RWPE2 (cell line): ENCODE measurements around the gene SLC25A48.

Experiments
- ATAC-seq: fragments of 200-7000 bp; cut with Tn5 transposase; 3 replicates; pipeline ENCODE4 v1.9.1; 2021; ENCODE audit warnings: low read depth
- DNase-seq: peaks from one replicate; pipeline ENCODE4 v3.0.0-alpha.2; 2020; ENCODE audit warnings: low spot score
- H3K27ac ChIP-seq: fragments of 450-650 bp; 2 replicates; pipeline ENCODE4 v1.5.1; 2017; ENCODE audit warnings: mild to moderate bottlenecking; ENCODE audit not compliant: poor library complexity, severe bottlenecking
- H3K27me3 ChIP-seq: fragments of 250-450 bp; sonication (Bioruptor Pico); 2 replicates; pipeline ENCODE4 v1.5.1; 2021; ENCODE audit warnings: mild to moderate bottlenecking, moderate library complexity; ENCODE audit not compliant: insufficient read depth, poor library complexity, severe bottlenecking
- H3K36me3 ChIP-seq: fragments of 250-450 bp; sonication (Bioruptor Pico); 2 replicates; pipeline ENCODE4 v1.5.1; 2020; ENCODE audit warnings: low read depth, mild to moderate bottlenecking, moderate library complexity
- H3K4me1 ChIP-seq: fragments of 250-450 bp; sonication (Bioruptor Pico); 2 replicates; pipeline ENCODE4 v1.5.1; 2021; ENCODE audit warnings: mild to moderate bottlenecking, moderate library complexity; ENCODE audit not compliant: insufficient read depth, poor library complexity, severe bottlenecking
- H3K4me3 ChIP-seq: fragments of 250-450 bp; sonication (Bioruptor Pico); 2 replicates; pipeline ENCODE4 v1.5.1; 2021; ENCODE audit warnings: mild to moderate bottlenecking, moderate library complexity; ENCODE audit not compliant: severe bottlenecking
- H3K9me3 ChIP-seq: fragments of 250-450 bp; sonication (Bioruptor Pico); 2 replicates; pipeline ENCODE4 v1.5.1; 2021; ENCODE audit warnings: mild to moderate bottlenecking, moderate library complexity; ENCODE audit not compliant: severe bottlenecking
- TF ChIP-seq, protein P1 (sequence below): fragments of 450-650 bp; IDR thresholded peaks from one replicate; pipeline ENCODE4 v1.5.1; 2017; ENCODE audit warnings: mild to moderate bottlenecking, moderate library complexity; ENCODE audit not compliant: poor library complexity, severe bottlenecking

SLC25A48 gene

DNA sequence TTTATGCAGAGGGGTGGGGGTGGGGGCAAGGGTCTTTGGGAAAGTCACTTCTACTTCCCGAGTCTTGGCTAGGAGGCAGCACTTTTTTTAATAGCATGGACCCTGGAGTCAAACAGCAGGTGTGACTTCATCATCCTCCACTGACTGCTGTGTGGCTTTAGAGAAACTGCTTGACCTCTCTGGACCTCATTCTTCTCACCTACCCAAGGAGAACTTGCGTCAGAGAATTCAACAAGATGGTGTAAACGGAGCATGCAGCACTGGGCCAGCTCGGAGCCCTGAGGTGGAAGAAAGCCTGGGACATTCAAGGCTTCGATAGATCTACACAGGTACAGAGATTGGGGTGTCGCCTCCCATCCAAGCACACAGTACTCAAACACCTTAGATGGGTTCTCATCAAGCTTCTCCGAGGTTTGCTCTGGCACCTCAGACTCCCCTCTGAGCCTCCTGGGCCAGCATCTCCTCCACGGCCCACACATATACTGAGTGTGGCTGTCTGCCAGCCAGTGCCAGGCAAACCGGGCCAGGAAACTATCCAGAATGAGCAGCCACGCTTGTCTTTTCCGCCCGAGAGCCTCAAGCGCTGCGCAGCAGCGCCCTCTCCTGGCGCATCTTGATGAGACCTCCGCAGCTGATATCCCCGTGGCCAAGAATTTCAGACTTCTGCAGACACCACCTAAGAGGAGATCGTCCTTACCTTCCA is 4.6 kb upstream of the SLC25A48 start:
- DNase-seq (peak; percentile 55), ATAC-seq (peak; percentile 6; the same call in 1 of the 3 replicates)
- Histone ChIP-seq H3K36me3 (no peaks in the 10 kb centered on the region), H3K4me1 (no peaks in the 10 kb centered on the region), H3K4me3 (no peak overlapping the region), H3K9me3 (no peaks in the 10 kb centered on the region), H3K27me3 (peaks cover 14% of the 10 kb centered on the region), H3K27ac (no peak overlapping the region)
- TF ChIP-seq, protein P1, sequence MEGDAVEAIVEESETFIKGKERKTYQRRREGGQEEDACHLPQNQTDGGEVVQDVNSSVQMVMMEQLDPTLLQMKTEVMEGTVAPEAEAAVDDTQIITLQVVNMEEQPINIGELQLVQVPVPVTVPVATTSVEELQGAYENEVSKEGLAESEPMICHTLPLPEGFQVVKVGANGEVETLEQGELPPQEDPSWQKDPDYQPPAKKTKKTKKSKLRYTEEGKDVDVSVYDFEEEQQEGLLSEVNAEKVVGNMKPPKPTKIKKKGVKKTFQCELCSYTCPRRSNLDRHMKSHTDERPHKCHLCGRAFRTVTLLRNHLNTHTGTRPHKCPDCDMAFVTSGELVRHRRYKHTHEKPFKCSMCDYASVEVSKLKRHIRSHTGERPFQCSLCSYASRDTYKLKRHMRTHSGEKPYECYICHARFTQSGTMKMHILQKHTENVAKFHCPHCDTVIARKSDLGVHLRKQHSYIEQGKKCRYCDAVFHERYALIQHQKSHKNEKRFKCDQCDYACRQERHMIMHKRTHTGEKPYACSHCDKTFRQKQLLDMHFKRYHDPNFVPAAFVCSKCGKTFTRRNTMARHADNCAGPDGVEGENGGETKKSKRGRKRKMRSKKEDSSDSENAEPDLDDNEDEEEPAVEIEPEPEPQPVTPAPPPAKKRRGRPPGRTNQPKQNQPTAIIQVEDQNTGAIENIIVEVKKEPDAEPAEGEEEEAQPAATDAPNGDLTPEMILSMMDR = peak; percentile 89

DNA sequence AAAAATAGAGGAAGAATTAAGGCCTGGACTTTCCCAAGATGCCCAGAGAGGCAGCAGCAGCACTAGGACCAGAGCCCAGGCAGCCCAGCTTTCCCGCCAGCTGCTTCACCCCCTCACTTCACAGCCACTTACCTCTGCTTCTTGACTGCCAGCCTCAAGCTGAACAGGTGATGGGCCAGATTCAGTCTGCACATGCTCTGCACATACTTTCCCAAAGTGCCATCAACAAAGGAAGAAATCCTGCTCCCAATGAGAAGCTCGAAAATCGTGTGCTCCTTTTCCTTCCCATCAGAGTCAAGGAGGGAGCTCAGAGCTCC is 4.1 kb upstream of the SLC25A48 start:
- Histone ChIP-seq H3K27ac (no peak overlapping the region), H3K36me3 (no peaks in the 10 kb centered on the region), H3K4me3 (no peak overlapping the region), H3K4me1 (no peaks in the 10 kb centered on the region), H3K9me3 (no peaks in the 10 kb centered on the region), H3K27me3 (peaks cover 19% of the 10 kb centered on the region)
- TF ChIP-seq, protein P1 = peak; percentile 56
- DNase-seq (no peak), ATAC-seq (no peak)

DNA sequence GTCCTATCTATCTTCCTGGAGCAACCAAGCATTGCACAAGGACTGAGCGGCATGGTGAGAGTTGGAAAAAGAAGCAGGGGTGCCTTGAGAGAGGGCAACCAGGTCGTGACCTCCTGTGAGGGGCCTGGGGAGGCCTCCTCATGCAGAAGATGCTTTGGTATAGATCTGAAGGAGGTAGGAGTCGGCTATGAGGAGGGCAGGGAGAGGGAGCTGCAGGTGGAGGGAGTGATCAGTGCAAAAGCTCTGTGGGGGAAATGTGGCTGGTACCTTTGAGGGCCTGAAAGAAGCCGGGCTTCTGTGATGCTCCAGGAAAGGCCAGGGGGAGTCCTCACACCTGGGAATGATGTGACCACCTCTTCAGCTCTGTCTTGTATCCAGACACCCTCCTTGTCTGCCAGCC is 3.6 kb upstream of the SLC25A48 start:
- H3K27me3 ChIP-seq = peaks cover 23% of the 10 kb centered on the region
- ATAC-seq (no peak), DNase-seq (peak; percentile 41)
- no peaks in the 10 kb centered on the region for H3K9me3 ChIP-seq
- H3K36me3 ChIP-seq = no peaks in the 10 kb centered on the region
- TF ChIP-seq, protein P1 = no peak
- H3K4me3 ChIP-seq = no peak overlapping the region
- no peak overlapping the region for H3K27ac ChIP-seq
- H3K4me1 ChIP-seq = no peaks in the 10 kb centered on the region

DNA sequence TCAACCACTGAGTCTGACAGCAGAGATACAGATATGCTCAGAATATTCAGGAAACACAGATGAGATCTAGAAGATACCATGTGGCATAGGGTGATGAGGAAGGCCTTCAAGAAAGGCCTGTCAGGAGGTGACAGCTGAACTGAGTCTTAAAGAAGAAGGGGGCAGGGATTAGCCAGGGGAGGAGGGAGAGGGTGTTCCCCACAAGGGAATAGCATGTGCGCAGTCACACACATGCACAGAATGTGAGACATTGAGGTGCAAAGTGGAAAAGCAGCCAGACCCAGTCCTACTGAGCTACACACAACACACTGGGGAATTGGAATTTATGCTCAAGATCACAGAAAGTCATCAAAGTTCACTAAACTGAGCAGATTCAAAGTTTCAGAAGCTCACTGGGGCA is 3.0 kb upstream of the SLC25A48 start:
- TF ChIP-seq, protein P1 = no peak
- no peak for ATAC-seq
- no peak for DNase-seq
- no peak overlapping the region for H3K4me3 ChIP-seq
- no peaks in the 10 kb centered on the region for H3K9me3 ChIP-seq
- peaks cover 28% of the 10 kb centered on the region for H3K27me3 ChIP-seq
- H3K4me1 ChIP-seq = no peaks in the 10 kb centered on the region
- no peaks in the 10 kb centered on the region for H3K36me3 ChIP-seq
- H3K27ac ChIP-seq = no peak overlapping the region

DNA sequence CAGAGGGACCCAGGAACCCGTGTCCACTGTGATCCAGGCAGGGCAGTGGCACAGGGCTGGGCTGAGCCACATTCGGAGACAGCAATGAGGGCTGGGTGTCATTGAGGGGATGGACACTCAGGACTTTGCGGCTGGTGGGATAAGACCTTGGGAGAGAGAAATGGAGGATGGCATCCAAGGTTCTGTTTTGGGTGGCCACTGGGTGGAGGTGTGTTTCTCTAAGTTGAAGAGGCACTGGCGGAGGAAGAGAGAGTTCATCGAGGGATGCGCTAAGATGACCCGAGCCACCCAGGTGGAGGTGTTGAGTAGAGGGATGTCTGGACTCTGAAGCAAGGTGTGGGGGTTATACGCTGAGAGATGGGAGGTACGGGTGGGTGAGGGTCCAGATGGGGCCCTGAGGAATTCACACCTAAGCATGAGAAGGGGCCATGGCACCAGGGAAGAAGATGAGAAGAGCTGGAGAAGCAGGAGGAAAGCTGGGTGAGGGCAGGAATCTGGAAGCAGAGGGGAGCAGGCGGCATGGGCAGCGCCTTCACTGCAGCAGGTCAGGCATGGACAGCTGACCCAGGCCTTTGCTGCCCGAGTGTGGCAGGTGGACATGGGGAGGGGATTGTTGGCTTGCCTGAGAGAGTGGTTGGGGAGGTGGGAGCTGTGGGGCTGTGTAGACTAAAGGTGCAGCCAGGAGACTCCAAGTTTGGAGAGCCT is 2.5 kb upstream of the SLC25A48 start:
- Histone ChIP-seq H3K4me1 (no peaks in the 10 kb centered on the region), H3K27ac (no peak overlapping the region), H3K36me3 (no peaks in the 10 kb centered on the region), H3K27me3 (peaks cover 31% of the 10 kb centered on the region), H3K9me3 (no peaks in the 10 kb centered on the region), H3K4me3 (no peak overlapping the region)
- DNase-seq = peak; percentile 56
- TF ChIP-seq, protein P1 = no peak
- no peak for ATAC-seq
